ENCODE results near the gene USH2A.

USH2A gene

DNA sequence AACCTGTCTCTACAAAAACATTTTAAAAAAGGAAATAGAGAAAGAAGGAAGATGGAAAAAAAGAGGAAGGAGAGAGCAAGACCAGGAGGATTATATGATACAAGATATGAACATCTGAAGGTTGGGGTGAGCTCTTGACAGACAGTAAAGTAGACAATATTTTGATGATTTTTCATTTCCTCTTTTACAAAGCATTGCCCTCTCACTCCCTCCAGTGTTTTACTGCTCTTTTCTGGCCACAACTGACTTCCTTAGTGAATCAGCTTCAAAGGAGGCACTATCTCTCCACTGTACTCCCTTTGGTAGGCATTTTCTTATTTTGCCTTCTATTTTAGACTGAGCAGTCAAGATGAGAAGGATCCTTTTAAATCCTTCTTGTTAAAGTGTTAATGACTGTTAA lies 559.5 kb downstream of the USH2A start:
- DNase-seq (ENCODE audit: low spot score) = no peak

DNA sequence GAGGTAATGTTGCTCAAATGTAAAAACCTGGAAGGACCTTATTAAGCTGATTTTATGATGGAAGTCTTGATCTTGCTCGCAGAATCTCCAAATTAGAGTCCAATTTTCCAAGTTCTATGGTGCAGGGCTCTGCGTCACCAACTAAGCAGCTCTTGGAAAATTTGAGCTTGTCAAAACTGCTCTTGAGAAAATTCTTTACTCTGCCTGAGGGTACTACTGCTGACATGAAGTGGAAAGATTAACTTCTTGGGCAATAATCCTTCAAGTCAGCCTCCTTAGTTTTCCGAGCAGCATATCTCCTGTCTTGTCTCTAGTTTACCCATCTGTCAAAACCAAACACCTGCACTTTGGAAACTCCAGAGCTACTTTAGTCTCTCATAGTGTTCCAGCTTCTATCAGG lies 562.4 kb downstream of the USH2A start:
- DNase-seq (ENCODE audit: low spot score) = no peak

- no peak for DNase-seq (ENCODE audit: low spot score)
Observed at GRCh38 chr1:215857317-215857716, 565.9 kb downstream of the USH2A start.

DNA sequence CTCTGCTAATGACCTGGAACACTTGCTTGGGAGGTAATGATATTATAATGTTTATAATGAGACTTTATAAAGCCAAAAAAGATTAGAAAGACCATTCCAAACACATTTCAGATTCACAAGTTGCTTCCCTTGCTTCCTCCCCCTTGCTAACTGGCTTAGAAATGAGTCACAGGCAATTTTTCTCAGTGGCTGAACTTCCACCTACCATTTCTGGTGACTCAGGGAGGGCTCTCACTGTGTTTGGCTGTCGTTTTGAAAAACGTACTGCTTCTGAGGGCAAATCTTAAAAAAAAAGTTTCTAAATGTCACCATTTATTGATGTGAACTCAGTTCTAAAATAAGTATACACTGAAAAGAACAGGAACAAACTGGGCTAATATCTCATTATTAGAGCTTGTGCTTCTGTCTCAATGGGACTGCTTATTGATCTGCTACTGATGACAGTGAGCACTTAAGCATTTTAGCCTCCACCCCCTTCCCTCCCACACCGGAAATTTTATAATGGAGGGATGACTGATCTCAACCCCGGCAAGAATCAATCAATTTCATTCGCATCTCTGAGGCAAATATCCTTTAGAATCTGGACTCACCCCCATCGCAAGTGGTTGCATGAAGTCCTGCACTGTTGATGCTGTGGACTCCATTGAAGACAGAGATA lies 577.9 kb downstream of the USH2A start:
- peak; percentile 47 for DNase-seq (ENCODE audit: low spot score)

- no peak for DNase-seq (ENCODE audit: low spot score)
Observed at GRCh38 chr1:215844777-215845176, 578.5 kb downstream of the USH2A start.

DNA sequence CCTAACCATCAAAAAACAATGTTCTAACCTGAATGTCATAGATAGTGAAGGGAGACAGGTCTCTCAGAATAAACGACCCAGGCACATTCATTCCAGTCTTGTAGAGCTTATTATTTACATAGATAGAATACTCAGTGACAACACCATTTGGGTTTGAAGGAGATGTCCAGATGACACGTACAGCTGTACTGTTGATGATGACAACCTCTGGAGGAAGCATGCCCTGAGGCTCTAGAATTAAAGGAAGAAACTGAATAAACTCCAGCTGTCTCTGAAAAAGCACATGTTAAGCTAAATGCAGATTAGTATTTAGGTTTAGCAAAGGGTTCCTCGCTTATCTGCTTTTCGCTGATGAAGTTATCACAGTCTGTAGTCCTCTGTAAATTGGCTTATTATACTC lies 579.0 kb downstream of the USH2A start:
- DNase-seq (ENCODE audit: low spot score) = no peak

GRCh38 chr1:215842905-215843304 lies 580.3 kb downstream of the USH2A start:
- DNase-seq (ENCODE audit: low spot score) = no peak

DNA sequence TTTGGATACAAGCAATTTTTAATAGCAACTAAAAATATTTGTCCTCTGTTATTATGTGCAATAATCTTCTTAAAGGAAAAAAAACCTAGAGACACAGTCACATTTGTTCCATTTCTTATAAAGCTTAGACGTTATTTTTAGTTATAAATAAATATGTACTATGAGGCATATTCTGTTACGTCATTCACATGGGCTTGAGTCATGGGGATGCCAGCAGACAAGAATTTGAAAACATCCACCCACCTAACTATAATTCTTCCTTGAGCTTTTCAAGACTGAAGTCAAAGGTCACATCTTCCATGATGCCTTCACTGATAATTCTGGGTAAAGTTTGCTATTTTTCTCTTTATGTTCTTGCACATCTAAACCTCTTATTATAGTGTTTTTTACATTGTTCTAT lies 587.3 kb downstream of the USH2A start:
- DNase-seq (ENCODE audit: low spot score) = peak; percentile 14

GRCh38 chr1:215833941-215834729 lies 589.1 kb downstream of the USH2A start:
- DNase-seq (ENCODE audit: low spot score) = no peak

DNA sequence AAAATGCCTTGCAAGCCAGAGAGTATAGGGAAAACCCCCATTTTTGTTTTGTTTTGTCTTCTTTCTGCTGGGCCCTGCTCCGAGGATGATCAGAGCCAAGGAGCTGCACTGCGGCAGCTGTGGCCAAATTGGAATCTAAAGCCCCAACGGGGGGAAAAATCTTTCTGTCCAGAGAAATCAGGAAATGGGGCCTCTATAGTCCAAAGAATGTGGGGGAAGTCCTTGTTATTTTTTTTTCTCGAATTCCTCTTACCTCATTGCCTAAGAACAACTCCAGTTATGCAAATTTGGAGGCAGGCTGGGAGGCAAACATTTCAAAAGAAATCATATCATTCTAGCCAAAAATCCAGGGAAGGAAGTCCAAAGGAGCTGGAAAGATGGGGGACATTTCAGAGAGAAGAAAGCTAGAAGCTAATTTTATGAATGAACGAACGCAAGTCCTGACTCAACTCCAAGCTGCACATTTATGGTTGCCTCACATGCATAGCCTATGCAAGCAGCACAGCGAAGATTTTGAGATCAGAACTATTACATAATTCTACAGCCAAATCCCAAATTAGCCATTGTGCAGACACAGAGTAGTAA lies 592.9 kb downstream of the USH2A start:
- DNase-seq (ENCODE audit: low spot score) = no peak

GRCh38 chr1:215825056-215825455 lies 598.2 kb downstream of the USH2A start:
- DNase-seq (ENCODE audit: low spot score) = no peak

DNA sequence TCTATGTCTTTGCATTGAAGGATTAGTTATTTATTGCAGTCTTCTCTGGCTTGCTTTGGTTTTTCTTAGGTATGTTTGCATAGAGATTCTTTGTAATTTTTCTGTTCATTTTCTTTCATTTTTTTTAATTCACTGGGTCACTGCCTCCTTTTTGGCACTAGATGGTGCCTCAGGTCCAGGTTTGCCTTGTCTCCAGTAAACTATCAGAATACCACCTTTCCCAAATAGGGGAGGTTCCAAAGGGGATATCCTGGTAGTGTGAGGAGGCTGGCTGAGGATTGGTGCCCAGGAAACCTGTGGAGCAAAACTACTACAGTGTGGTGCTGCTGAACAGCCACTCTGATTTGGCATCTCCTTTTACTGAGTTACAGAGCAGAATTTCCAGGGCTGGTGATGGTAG lies 599.0 kb downstream of the USH2A start:
- DNase-seq (ENCODE audit: low spot score) = no peak

GRCh38 chr1:215819114-215819513 lies 604.1 kb downstream of the USH2A start:
- DNase-seq (ENCODE audit: low spot score) = no peak

GRCh38 chr1:215807911-215808436 lies 615.3 kb downstream of the USH2A start:
- no peak for DNase-seq (ENCODE audit: low spot score)

- DNase-seq (ENCODE audit: low spot score) = no peak
Observed at GRCh38 chr1:215807218-215807617, 616.0 kb downstream of the USH2A start.

DNA sequence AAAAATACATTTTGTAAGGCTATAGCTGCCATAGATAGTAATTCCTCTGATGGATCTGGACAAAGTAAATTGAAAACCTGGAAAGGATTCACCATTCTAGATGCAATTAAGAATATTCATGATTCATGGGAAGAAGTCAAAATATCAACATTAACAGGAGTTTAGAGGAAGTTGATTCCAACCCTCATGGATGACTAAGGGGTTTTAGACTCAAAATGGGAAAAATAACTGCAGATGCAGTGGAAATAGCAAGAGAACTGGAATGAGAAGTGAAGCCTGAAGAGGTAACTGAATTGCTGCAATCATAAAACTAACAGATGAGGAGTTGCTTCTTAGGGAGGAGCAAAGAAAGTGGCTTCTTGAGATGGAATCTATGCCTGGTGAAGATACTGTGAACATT lies 625.4 kb downstream of the USH2A start:
- DNase-seq (ENCODE audit: low spot score) = no peak

- no peak for DNase-seq (ENCODE audit: low spot score)
Observed at GRCh38 chr1:215794156-215794555, 629.1 kb downstream of the USH2A start.

GRCh38 chr1:215793180-215793579 lies 630.1 kb downstream of the USH2A start:
- peak; percentile 40 for DNase-seq (ENCODE audit: low spot score)

GRCh38 chr1:215792446-215792845 lies 630.8 kb downstream of the USH2A start:
- no peak for DNase-seq (ENCODE audit: low spot score)

DNA sequence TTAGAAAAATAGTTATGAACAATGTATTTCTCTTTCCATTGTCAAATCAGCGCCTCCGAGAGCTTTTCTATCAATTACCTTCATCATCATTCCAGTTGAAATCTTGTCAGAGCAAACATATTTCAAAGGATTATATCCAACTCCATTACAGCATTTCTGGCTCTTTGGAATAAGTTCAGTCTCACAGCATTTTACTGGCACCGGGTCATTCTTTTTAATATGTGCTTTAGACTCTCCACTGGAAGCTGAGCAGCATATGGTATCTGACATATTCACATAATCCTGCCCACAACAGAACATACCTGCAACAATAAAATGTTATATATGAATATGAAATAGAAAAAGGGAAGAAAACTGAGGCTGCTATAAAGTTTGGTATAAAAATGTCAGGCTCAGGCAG lies 633.3 kb downstream of the USH2A start:
- DNase-seq (ENCODE audit: low spot score) = no peak

DNA sequence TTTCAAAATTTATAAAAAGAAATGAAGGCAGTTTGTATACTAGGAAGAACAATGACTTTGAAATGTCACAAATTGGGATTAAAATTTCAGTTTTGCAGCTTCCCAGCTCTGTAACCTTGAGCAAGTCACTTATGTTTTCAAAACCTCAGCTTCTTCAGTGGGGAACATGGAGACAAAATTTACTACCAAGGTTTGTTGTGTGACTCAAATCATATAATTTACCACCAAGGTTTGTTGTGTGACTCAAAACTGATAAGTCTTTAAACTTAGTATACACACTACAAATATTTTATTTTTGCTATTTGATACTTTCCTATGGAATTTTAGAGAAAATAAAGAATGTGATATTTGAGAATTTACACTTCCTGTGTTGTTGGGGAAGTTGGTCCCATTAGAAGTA lies 636.3 kb downstream of the USH2A start:
- DNase-seq (ENCODE audit: low spot score) = no peak

DNA sequence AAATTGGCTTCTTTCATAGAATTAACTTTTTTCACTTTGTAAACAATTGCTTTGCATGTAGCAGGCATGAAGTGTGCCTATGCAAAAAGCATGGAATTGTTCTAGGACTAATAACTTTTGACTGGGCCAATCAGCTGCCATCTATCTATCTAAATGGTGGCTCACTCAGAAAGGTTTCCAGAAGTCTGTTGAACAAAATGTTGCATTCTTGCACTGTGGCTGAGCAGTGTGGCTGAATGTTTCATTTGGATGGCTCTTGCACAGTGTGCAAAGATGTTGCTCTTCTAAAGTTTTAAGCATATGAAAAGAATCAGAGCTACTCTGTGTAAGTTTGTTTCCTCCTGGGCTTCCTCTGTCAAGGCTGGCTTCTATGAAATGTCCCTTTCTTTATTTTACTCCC lies 642.6 kb downstream of the USH2A start:
- no peak for DNase-seq (ENCODE audit: low spot score)

DNA sequence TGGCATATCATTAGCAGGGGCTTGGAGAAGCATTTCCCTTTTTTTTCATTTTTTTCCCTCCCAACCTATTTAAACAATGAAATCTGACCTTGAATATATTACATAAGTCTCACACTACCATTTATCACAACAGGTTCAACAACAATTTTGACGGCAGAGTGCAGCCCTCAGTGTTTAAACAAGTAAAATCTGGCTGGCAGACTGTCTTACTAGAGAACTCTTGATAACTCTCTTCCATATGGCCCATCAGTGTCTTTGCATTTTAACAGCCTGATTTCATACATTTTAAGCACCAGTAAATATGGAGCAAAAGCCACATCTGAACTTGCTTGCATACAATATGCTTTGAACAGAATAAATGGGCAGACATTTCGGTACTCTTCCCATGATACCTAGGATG lies 643.1 kb downstream of the USH2A start:
- no peak for DNase-seq (ENCODE audit: low spot score)
